GM23248 (cell line): ENCODE data around the gene ISYNA1.

ENCODE experiments used
- EZH2 ChIP-seq: fragments of 200-600 bp; sonication (generic); IDR thresholded peaks from 2 replicates; pipeline ENCODE4 v1.6.1; 2018; ENCODE audit warnings: antibody characterized with exemption, mild to moderate bottlenecking; ENCODE audit not compliant: insufficient read depth, poor library complexity, severe bottlenecking
- EZH2phosphoT487 ChIP-seq: fragments of 200-600 bp; sonication (generic); IDR thresholded peaks from 2 replicates; pipeline ENCODE4 v1.6.1; 2018; ENCODE audit warnings: antibody characterized with exemption, moderate library complexity, mild to moderate bottlenecking, low read depth; ENCODE audit not compliant: insufficient read depth

- TF ChIP-seq EZH2phosphoT487 (no peak), EZH2 (no peak)
Observed at GRCh38 chr19:18486746-18487145, 48.8 kb upstream of the ISYNA1 start.
